GM23338 (cell line): Measurements from ENCODE around the gene CHAMP1. TPM values are rescaled to one million over a fixed set of nuclear protein-coding genes. Genes with fewer than 3 reads are reported as not detected.

Source experiments
- ATAC-seq: fragments of 200-7000 bp; cut with Tn5 transposase; 3 replicates; pipeline ENCODE4 v1.9.1; 2020
- DNase-seq: peaks from one replicate; pipeline ENCODE4 v3.0.0-alpha.2; 2015; ENCODE audit warnings: low spot score
- H2AFZ ChIP-seq: fragments of 200-600 bp; sonication (generic); 2 replicates; pipeline ENCODE4 v1.8.0; 2016; ENCODE audit warnings: antibody characterized with exemption, mild to moderate bottlenecking, moderate library complexity
- H3F3A ChIP-seq: fragments of 200-600 bp; sonication (generic); replicated peaks from 2 replicates; pipeline ENCODE4 v1.8.0; 2017; ENCODE audit warnings: antibody characterized with exemption, mixed run types, low read depth
- H3K27ac ChIP-seq: fragments of 200-600 bp; sonication (generic); 2 replicates; pipeline ENCODE4 v1.6.1; 2016; ENCODE audit warnings: low read depth
- H3K27me3 ChIP-seq: fragments of 200-600 bp; sonication (generic); 2 replicates; pipeline ENCODE4 v1.8.0; 2016; ENCODE audit warnings: mild to moderate bottlenecking, mixed run types, moderate library complexity; ENCODE audit not compliant: insufficient read depth
- H3K36me3 ChIP-seq: fragments of 200-600 bp; sonication (generic); 2 replicates; pipeline ENCODE4 v1.8.0; 2016; ENCODE audit warnings: mild to moderate bottlenecking; ENCODE audit not compliant: insufficient read depth
- H3K4me1 ChIP-seq: fragments of 200-600 bp; sonication (generic); 2 replicates; pipeline ENCODE4 v1.8.0; 2016; ENCODE audit warnings: mild to moderate bottlenecking, moderate library complexity; ENCODE audit not compliant: insufficient read depth
- H3K4me2 ChIP-seq: fragments of 200-600 bp; sonication (generic); 2 replicates; pipeline ENCODE4 v1.7.1; 2017; ENCODE audit warnings: mixed run types
- H3K4me3 ChIP-seq: fragments of 200-600 bp; sonication (generic); 2 replicates; pipeline ENCODE4 v1.6.1; 2016; ENCODE audit warnings: mixed run types
- H3K79me2 ChIP-seq: fragments of 200-600 bp; sonication (generic); replicated peaks from 2 replicates; pipeline ENCODE4 v1.8.0; 2017; ENCODE audit warnings: mild to moderate bottlenecking; ENCODE audit not compliant: insufficient read depth
- H3K9me2 ChIP-seq: fragments of 200-600 bp; sonication (generic); 2 replicates; pipeline ENCODE4 v1.8.0; 2017; ENCODE audit not compliant: insufficient read depth
- H4K20me1 ChIP-seq: fragments of 200-600 bp; sonication (generic); replicated peaks from 2 replicates; pipeline ENCODE4 v1.8.0; 2017; ENCODE audit warnings: mild to moderate bottlenecking; ENCODE audit not compliant: insufficient read depth
- H3K27ac Mint-ChIP-seq: 2 replicates; pipeline ENCODE4 v1.8.0; 2020; ENCODE audit warnings: inconsistent platforms, mild to moderate bottlenecking, moderate library complexity, mixed read lengths
- H3K27me3 Mint-ChIP-seq: 3 replicates; pipeline ENCODE4 v1.8.0; 2022; ENCODE audit warnings: low read depth, mild to moderate bottlenecking, moderate library complexity, mixed read lengths, inconsistent platforms; ENCODE audit not compliant: insufficient read depth, poor library complexity
- H3K36me3 Mint-ChIP-seq: 3 replicates; pipeline ENCODE4 v1.8.0; 2021; ENCODE audit warnings: low read depth, mild to moderate bottlenecking, inconsistent platforms, moderate library complexity, mixed read lengths
- H3K4me1 Mint-ChIP-seq: 3 replicates; pipeline ENCODE4 v1.8.0; 2020; ENCODE audit warnings: mild to moderate bottlenecking, inconsistent platforms, mixed read lengths
- H3K4me3 Mint-ChIP-seq: 3 replicates; pipeline ENCODE4 v1.8.0; 2021; ENCODE audit warnings: moderate library complexity, mild to moderate bottlenecking, inconsistent platforms, mixed read lengths
- H3K9me3 Mint-ChIP-seq: 3 replicates; pipeline ENCODE4 v1.8.0; 2020; ENCODE audit warnings: moderate library complexity, mild to moderate bottlenecking, inconsistent platforms, mixed read lengths
- CREB1 ChIP-seq: fragments of 250-450 bp; sonication (Bioruptor Pico); IDR thresholded peaks from 2 replicates; pipeline ENCODE4 v1.5.0; 2020; ENCODE audit warnings: low read depth, mild to moderate bottlenecking, moderate library complexity
- CTCF ChIP-seq, 2 experiments: fragments of 200-600 bp in 1 of 2; sonication (generic) in 1 of 2; conservative IDR thresholded peaks; 2 replicates each; pipeline versions ENCODE4 v1.5.1 to v1.6.1; 2016 to 2017; ENCODE audit warnings: antibody characterized with exemption in 2 of 2, low read depth in 2 of 2, mild to moderate bottlenecking in 2 of 2, moderate library complexity in 1 of 2
- ETS1 ChIP-seq: IDR thresholded peaks from 2 replicates; pipeline ENCODE4 v1.6.1; 2016; ENCODE audit warnings: antibody characterized with exemption
- EZH2 ChIP-seq: fragments of 200-600 bp; sonication (generic); IDR thresholded peaks from one replicate; pipeline ENCODE4 v1.8.0; 2017; ENCODE audit warnings: antibody characterized with exemption, mild to moderate bottlenecking, low read depth; ENCODE audit not compliant: unreplicated experiment
- EZH2phosphoT487 ChIP-seq: fragments of 200-600 bp; sonication (generic); IDR thresholded peaks from one replicate; pipeline ENCODE4 v1.8.1; 2018; ENCODE audit warnings: antibody characterized with exemption; ENCODE audit not compliant: unreplicated experiment
- JUNB ChIP-seq: IDR thresholded peaks from one replicate; pipeline ENCODE4 v1.6.1; 2016; ENCODE audit warnings: antibody characterized with exemption; ENCODE audit not compliant: unreplicated experiment
- NANOG ChIP-seq: IDR thresholded peaks from 2 replicates; pipeline ENCODE4 v1.6.1; 2016; ENCODE audit warnings: antibody characterized with exemption, borderline replicate concordance
- POLR2AphosphoS5 ChIP-seq: IDR thresholded peaks from 2 replicates; pipeline ENCODE4 v1.6.1; 2016; ENCODE audit warnings: antibody characterized with exemption, low read depth
- REST ChIP-seq: IDR thresholded peaks from one replicate; pipeline ENCODE4 v1.6.1; 2018; ENCODE audit warnings: antibody characterized with exemption; ENCODE audit not compliant: unreplicated experiment
- STAT1 ChIP-seq: IDR thresholded peaks from one replicate; pipeline ENCODE4 v1.6.1; 2016; ENCODE audit warnings: antibody characterized with exemption; ENCODE audit not compliant: unreplicated experiment
- ZNF114 ChIP-seq: fragments of 250-450 bp; sonication (Bioruptor Pico); IDR thresholded peaks from 2 replicates; pipeline ENCODE4 v1.5.0; 2020; ENCODE audit warnings: mild to moderate bottlenecking, moderate library complexity
- ZNF331 ChIP-seq: fragments of 250-450 bp; sonication (Bioruptor Pico); IDR thresholded peaks from 2 replicates; pipeline ENCODE4 v1.5.0; 2020; ENCODE audit warnings: low read depth, mild to moderate bottlenecking, moderate library complexity
- ZNF462 ChIP-seq: fragments of 250-450 bp; sonication (Bioruptor Pico); IDR thresholded peaks from 2 replicates; pipeline ENCODE4 v1.5.0; 2020; ENCODE audit warnings: mild to moderate bottlenecking, moderate library complexity
- polyA plus RNA-seq: library from polyadenylated mRNA; unstranded; fragments of >200 nt; fragmentation: Nextera tagmentation; extraction: Ambion mirVana; gene quantifications from 2 replicates; pipeline ENCODE4 v1.2.1, GENCODE V29; 2016
- total RNA-seq: library from RNA; depleted of rRNA; stranded (reverse); fragments of >200 nt; shearing (Covaris generic); gene quantifications from 2 replicates; pipeline ENCODE4 v1.2.3, GENCODE V29; 2014

CHAMP1 gene
- total and polyA plus RNA-seq, 2 experiments from 2014 or later, result 32.8 to 39.1 TPM

GRCh38 chr13:114284680-114285079 is 29.6 kb upstream of the CHAMP1 start:
- peaks cover 56% of the 10 kb centered on the region for H3K79me2 ChIP-seq
- no peak for ATAC-seq
- no peaks in the 10 kb centered on the region for H3K27me3 ChIP-seq
- no peak overlapping the region for H3K4me3 Mint-ChIP-seq
- H3K27ac ChIP-seq, result no peak overlapping the region
- peaks cover 21% of the 10 kb centered on the region; the same call in 1 of the 2 replicates for H3K36me3 ChIP-seq
- H3K4me1 Mint-ChIP-seq, result peaks cover 20% of the 10 kb centered on the region
- H3K36me3 Mint-ChIP-seq, result peaks cover 71% of the 10 kb centered on the region
- peaks cover 21% of the 10 kb centered on the region for H4K20me1 ChIP-seq
- H2AFZ ChIP-seq, result no peak overlapping the region
- peaks cover 16% of the 10 kb centered on the region for H3F3A ChIP-seq
- no peak for DNase-seq
- no peak overlapping the region for H3K4me3 ChIP-seq
- peaks cover 17% of the 10 kb centered on the region for H3K27me3 Mint-ChIP-seq
- no peaks in the 10 kb centered on the region; the same call in 2 of the 3 replicates for H3K9me3 Mint-ChIP-seq
- H3K9me2 ChIP-seq, result no peaks in the 10 kb centered on the region
- H3K4me1 ChIP-seq, result peaks cover 10% of the 10 kb centered on the region
- no peak overlapping the region for H3K27ac Mint-ChIP-seq
- H3K4me2 ChIP-seq, result no peak overlapping the region
- TF ChIP-seq ZNF331 (CRISPR knock-in tag) (no peak), REST (no peak), EZH2 (no peak), NANOG (no peak), ETS1 (no peak), STAT1 (no peak), ZNF114 (CRISPR knock-in tag) (no peak), CTCF (conservative IDR thresholded peaks at IDR 0.05; ENCODE audit: low read depth in 2 of 2) (no peak), EZH2phosphoT487 (no peak), CREB1 (no peak), ZNF462 (CRISPR knock-in tag) (no peak), POLR2AphosphoS5 (no peak), JUNB (no peak)
